HG03064 (cell line): Measurements from ENCODE around the gene INPP4B.

Experiments
- ATAC-seq: cut with Tn5 transposase; IDR thresholded peaks from one replicate; pipeline ENCODE4 v1.9.1; 2021; ENCODE audit warnings: low read depth; ENCODE audit not compliant: unreplicated experiment

The INPP4B gene

GRCh38 chr4:142497606-142498005 lies 348.5 kb downstream of the INPP4B start:
- no peak for ATAC-seq

- ATAC-seq = no peak
Observed at GRCh38 chr4:142493255-142494110, 352.6 kb downstream of the INPP4B start.

- ATAC-seq = no peak
Observed at GRCh38 chr4:142485452-142485851, 360.6 kb downstream of the INPP4B start.

- ATAC-seq = no peak
Observed at GRCh38 chr4:142480244-142480643, 365.9 kb downstream of the INPP4B start.

- no peak for ATAC-seq
Observed at GRCh38 chr4:142475663-142476062, 370.4 kb downstream of the INPP4B start.

GRCh38 chr4:142474398-142475087 lies 371.6 kb downstream of the INPP4B start:
- no peak for ATAC-seq

- no peak for ATAC-seq
Observed at GRCh38 chr4:142473960-142474338, 372.2 kb downstream of the INPP4B start.

GRCh38 chr4:142473218-142473959 lies 372.7 kb downstream of the INPP4B start:
- no peak for ATAC-seq

GRCh38 chr4:142467088-142467487 lies 379.0 kb downstream of the INPP4B start:
- ATAC-seq = no peak

- ATAC-seq = no peak
Observed at GRCh38 chr4:142465526-142465925, 380.6 kb downstream of the INPP4B start.

- no peak for ATAC-seq
Observed at GRCh38 chr4:142463206-142463605, 382.9 kb downstream of the INPP4B start.

- no peak for ATAC-seq
Observed at GRCh38 chr4:142452161-142452855, 393.8 kb downstream of the INPP4B start.

- ATAC-seq = no peak
Observed at GRCh38 chr4:142449771-142450373, 396.2 kb downstream of the INPP4B start.

- no peak for ATAC-seq
Observed at GRCh38 chr4:142447009-142447408, 399.1 kb downstream of the INPP4B start.

- no peak for ATAC-seq
Observed at GRCh38 chr4:142443469-142443868, 402.6 kb downstream of the INPP4B start.

GRCh38 chr4:142440093-142440492 lies 406.0 kb downstream of the INPP4B start:
- no peak for ATAC-seq

- ATAC-seq = no peak
Observed at GRCh38 chr4:142435599-142436235, 410.4 kb downstream of the INPP4B start.

- ATAC-seq = no peak
Observed at GRCh38 chr4:142434519-142435224, 411.4 kb downstream of the INPP4B start.

- no peak for ATAC-seq
Observed at GRCh38 chr4:142428715-142429114, 417.4 kb downstream of the INPP4B start.
